ENCODE results near the gene GOLGA8M.
A peak's percentile ranks its signal among the peaks of the same experiment; 100 is the strongest.
"Not testable (repeated sequence)": the region's sequence is repeated elsewhere in the genome, so short reads cannot be mapped to it uniquely, and the experiment has no call there.

GOLGA8M gene

GRCh38 chr15:28712270-28712669, at the start of gene GOLGA8M:
Gene GOLGA8M, minus strand, starts transcription at chr15:28712421. Its CDS starts 98 bp downstream, at chr15:28712323.
- DNase-seq: not testable (repeated sequence)

- DNase-seq: not testable (repeated sequence)
Observed at GRCh38 chr15:28742890-28743289, 30.7 kb upstream of the GOLGA8M start.

DNA sequence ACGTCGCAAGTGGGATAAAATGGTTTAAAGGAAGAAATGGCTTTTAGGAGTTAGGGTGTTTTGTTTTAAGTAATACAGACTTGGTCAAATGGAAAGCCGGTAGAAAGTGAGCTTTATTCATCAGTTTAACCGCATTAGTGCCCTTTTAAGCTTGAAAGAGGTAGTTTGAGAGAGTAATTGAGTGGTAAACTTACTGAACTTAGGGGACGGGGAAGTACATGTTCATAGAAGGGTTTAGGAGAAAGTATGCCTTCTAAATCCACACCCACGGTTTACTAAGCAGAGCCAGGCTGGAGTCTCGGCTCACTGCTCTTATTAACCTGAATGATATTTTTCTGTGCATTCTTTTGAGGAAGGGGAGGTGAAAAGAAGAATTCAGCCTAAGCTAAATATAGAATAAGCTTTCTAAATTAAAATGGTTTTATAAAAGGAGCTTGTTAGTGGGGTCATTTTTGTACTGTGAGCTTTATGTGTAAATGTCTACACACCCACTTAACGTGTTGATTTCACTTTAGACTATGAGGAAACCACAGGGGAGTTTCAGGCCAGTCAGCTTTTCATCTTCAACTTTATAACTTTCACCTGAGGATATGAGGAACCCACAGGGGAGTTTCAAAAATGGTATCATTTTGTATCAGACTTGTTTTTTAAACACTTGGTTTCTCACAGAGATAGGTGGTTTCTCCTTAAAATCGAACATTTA, 26.5 kb upstream of the GOLGA8M start:
- DNase-seq: not testable (repeated sequence)

- DNase-seq: not testable (repeated sequence)
Observed at GRCh38 chr15:28738200-28738561, 26.0 kb upstream of the GOLGA8M start.

GRCh38 chr15:28737521-28738199, 25.4 kb upstream of the GOLGA8M start:
- DNase-seq: not testable (repeated sequence)

- peak; percentile 30 for DNase-seq
Observed at GRCh38 chr15:28728061-28728460, 15.8 kb upstream of the GOLGA8M start.

GRCh38 chr15:28727026-28727425, 14.8 kb upstream of the GOLGA8M start:
- DNase-seq: not testable (repeated sequence)

DNA sequence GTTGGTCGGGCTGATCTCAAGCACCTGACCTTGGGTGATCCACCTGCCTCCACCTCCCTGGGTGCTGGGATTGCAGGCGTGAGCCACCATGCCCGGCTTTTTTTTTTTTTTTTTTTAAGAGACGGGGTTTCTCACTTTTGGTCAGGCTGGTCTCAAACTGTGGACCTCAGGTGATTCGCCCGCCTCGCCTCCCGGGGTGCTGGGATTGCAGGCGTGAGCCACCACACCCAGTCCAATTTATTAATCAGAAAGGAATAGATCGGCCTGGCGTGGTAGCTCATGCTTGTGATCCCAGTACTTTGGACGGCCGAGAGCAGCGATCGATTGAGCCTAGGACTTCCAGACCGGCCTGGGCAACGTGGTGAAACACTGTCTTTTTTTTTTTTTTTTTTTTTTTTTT, 13.9 kb upstream of the GOLGA8M start:
- no peak for DNase-seq

GRCh38 chr15:28725556-28725955, 13.3 kb upstream of the GOLGA8M start:
- DNase-seq: no peak

DNA sequence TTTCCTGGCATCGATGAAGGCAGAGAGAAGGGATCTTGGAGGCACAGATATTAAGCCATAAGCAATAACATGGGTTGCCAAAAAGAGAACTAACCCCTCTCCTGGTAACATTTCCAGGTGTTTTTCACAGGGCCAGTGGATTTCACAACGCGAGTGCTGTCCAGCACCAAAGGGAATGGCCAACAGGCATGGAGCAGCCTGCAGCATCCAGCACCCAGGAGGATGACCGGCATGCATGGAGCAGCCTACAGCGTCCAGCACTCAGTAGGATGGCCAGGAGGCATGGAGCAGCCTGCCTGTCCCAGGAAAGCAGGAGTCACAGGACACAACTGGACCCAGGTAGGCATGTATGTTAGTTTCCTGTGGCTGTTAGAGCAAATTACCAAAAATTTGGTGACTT, 11.8 kb upstream of the GOLGA8M start:
- not testable (repeated sequence) for DNase-seq

- not testable (repeated sequence) for DNase-seq
Observed at GRCh38 chr15:28719626-28720025, 7.4 kb upstream of the GOLGA8M start.

DNA sequence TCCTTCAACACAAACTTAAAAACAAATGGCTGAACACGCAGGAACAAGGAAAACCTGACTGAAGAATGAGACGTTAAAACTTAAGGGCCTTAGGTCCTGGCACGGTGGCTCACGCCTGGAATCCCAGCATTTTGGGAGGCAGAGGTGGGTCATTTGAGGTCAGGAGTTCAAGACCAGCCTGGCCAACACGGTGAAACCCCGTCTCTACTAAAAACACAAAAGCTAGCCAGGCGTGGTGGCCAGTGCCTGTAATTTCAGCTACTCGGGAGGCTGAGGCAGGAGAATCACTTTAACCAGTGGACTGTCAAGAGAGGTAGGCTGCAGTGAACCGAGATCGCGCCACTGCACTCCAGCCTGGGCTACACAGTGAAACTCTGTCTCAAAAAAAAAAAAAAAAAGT, 6.4 kb upstream of the GOLGA8M start:
- DNase-seq: not testable (repeated sequence)

DNA sequence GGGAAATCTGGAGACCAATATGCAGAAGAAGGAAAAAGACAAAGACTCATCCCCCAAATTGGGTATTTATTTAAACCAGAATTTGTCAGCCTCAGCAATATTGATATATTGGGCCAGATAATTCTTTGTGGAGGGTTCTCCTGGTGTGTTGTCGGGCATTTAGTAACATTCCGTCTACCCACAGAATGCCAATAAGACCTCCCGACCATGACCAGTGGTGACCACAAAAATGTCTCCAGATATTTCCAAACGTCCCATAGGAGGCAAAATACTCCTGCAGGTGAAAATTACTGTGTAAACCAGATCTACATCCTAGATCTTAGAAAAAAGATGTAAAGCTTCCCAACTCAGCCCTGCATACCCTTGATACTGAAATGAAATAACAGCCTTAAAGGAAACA, 2.0 kb upstream of the GOLGA8M start:
- not testable (repeated sequence) for DNase-seq

GRCh38 chr15:28703927-28704326, 8.3 kb downstream of the GOLGA8M start:
- not testable (repeated sequence) for DNase-seq

DNA sequence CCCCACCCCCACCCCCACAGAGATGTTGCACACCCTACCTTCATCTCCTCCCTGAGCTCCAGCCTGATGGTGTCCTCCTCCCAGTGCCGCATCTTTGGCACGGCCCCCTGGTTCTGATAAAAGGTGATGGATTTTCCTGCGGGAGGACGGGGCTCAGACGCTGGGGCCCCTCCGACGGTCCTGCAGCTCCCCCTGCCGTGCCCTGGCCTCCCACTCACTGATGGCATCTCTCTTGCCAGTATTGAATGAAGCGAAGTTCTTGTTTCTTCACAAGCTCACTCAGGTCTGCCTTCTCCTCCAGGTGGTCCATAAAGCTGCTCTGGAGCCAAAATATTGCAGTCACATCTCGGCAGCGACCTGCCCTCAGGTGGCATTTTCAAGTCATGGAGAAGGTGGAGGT, 9.8 kb downstream of the GOLGA8M start:
- DNase-seq: not testable (repeated sequence)

DNA sequence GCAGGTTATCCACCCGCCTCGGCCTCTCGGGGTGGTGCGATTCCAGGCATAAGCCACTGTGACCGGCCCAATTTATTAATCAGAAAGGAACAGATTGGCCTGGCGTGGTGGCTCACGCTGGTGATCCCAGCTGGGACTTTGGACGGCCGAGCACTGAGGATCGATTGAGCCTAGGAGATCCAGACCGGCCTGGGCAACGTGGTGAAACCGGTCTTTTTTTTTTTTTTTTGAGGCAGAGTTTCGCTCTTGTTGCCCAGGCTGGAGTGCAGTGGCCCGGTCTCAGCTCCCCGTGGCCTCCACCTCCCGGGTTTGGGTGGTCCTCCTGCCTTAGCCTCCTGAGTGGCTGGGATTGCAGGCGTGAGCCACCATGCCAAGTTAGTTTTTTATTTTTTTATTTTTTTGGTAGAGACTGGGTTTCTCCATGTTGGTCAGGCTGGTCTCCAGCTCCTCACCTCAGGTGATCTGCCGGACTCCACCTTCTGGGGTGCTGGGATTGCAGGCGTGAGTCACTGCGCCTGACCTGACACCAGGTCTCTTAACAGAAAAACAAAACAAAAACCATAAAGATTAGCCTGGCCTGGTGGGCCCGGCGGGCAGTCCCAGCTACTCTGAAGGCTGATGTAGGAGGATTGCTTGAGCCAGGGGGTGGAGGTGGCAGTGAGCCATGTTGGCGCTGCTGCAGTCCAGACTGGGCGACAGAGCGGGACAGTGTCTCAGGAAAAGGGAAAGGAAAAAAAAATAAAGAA, 18.0 kb downstream of the GOLGA8M start:
- DNase-seq: not testable (repeated sequence)

- DNase-seq: not testable (repeated sequence)
Observed at GRCh38 chr15:28693021-28693420, 19.2 kb downstream of the GOLGA8M start.

GRCh38 chr15:28673533-28673932, 38.7 kb downstream of the GOLGA8M start:
- not testable (repeated sequence) for DNase-seq

- not testable (repeated sequence) for DNase-seq
Observed at GRCh38 chr15:28672122-28672521, 40.1 kb downstream of the GOLGA8M start.

DNA sequence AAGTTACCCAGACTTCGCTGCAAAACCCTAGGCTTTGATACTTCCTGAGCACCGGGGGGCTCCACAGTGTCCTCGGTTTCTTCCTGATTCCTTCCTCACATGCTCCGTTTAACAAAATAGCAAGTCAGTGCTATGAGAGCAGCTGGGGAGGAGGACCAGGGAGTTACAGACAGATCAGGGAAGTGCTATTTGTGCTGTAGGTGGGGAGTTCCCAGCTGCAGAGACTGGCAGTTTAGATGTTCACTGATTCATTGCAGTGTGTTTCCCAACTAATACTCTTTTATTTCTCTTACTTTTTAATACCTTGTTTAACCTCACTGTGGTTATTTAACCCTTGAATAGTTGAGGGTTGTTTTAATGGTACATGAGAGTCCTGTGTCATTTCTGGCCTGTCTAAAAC, 45.8 kb downstream of the GOLGA8M start:
- not testable (repeated sequence) for DNase-seq

- DNase-seq: not testable (repeated sequence)
Observed at GRCh38 chr15:28664575-28664974, 47.6 kb downstream of the GOLGA8M start.

- DNase-seq: not testable (repeated sequence)
Observed at GRCh38 chr15:28663717-28664116, 48.5 kb downstream of the GOLGA8M start.

GRCh38 chr15:28660750-28661149, 51.5 kb downstream of the GOLGA8M start:
- DNase-seq: not testable (repeated sequence)

- not testable (repeated sequence) for DNase-seq
Observed at GRCh38 chr15:28656018-28656360, 56.2 kb downstream of the GOLGA8M start.

All from NCI-H1092 (cell line).